T1000 (cell line): ENCODE results near the gene DERL3.

Experiments
- DNase-seq: peaks from one replicate; lab custom pipeline; 2025; ENCODE audit warnings: mixed read lengths; lab: John Stamatoyannopoulos, UW

The DERL3 gene

GRCh38 chr22:23831261-23831660 lies 7.5 kb downstream of the DERL3 start:
- DNase-seq, result no peak

DNA sequence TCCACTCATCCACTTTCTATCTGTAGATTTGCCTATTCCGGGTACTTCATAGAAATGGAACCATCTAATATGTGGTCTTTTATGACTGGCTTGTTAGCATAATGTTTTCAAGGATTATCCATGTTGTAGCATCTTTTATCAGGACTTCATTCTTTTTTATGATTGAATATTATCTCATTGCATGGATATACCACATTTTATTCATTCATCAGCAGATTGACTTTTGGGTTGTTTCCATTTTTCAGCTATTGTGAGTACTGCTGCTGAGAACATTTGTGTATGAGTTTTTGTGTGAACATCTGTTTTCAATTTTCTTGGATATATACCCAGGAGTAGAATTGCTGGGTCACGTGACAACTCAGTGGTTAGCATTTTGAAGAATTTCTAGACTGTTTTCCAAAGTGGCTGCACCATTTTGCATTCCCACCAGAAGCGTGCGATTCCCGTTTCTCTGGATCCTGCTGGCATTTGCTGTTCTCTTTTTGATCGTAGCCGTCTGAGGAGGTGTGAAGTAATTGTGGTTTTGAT lies 8.9 kb downstream of the DERL3 start:
- DNase-seq, result no peak

- DNase-seq, result no peak
Measured at GRCh38 chr22:23828800-23829680, 9.8 kb downstream of the DERL3 start.

- DNase-seq, result no peak
Measured at GRCh38 chr22:23827351-23827995, 11.3 kb downstream of the DERL3 start.

DNA sequence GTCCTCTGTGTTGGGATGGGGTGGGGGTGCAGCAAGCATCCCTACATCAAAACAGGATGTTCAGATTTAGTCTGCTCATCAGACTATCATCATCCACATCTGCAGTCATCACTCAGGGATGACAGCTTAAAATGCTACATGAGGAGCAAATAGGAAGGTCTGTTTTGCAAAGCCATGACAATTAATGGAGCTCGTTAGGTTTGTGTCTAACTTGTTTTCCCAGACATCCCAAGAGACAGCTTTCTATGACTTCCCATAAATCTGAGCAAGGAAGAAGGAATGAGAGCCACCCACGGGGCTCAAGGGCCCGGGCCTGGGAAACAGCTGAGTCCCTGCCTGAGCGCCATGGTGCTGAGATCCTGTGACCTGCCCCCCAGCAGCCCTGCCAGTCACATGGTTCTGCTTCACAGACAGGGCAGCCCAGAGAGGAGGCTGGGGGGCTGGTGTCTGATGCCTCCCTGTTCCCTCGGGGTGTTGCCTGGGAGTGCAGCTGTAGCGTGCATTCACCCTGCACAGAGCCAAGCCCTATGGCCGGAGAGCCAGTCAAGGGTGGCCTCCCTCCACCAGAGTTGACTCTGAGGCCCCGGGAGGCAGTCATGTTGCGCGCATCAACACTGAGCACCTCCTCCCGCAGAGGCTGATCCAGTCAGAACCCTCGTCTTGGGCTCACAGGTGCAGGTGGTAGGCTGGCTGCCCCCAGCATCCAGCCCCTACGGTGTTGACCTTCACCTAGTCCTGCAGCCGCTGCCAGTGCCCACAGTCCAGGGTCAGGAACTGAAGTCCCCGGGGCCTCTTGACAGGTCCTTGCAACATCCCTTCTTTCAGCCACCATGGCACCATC lies 12.1 kb downstream of the DERL3 start:
- no peak for DNase-seq

GRCh38 chr22:23825246-23825905 lies 13.4 kb downstream of the DERL3 start:
- DNase-seq, result no peak

GRCh38 chr22:23824476-23825245 lies 14.1 kb downstream of the DERL3 start:
- DNase-seq, result no peak

DNA sequence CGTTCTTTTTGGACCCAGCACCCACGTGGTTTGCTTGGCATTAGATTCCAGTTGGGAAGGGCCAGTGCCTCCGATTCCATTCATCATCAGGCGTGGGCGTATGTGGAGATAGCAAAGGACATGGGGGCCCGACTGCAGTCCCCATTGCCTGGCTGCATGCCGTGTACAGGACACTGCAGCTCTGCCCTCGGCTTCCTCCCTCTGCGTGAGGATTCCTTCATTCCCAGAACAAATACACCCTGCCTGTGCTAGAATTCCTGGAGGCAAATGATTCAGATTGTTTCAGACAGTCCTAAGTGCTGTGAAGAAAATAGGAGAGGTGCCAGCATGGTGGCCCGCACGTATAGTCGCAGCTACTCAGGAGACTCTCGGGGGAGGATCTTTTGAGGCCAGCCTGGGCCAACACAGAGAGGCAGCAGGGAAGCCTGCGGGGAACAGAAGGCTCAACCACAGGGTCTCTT lies 15.4 kb downstream of the DERL3 start:
- DNase-seq, result no peak

DNA sequence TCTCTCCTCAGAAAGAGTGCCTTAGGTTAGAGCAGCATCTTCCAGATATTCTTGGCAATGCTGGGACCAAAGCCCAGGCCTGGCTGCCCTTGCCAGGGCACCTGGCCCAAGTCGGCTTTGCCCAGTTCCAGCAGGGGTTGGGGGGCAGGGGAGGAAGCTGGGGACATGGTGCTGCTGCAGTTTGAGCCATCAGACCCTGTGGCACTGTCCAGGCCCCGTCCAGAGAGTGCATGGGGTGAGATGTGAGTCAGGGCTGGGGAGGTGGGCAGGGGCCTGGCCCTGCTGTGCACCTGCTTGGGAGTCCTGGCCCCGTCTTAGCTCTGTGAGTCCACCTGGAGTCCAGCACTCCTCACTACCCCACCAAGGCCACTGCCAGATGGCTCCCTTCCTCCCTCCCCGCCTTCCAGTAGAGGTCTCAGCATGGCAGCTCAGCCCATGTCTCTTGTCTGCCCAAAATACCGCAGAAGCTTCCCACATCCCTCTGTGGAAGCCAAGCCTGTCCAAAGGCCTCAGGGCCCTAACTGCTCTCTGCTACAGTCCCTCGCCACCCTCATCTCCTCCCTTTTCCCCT lies 16.6 kb downstream of the DERL3 start:
- DNase-seq, result no peak

DNA sequence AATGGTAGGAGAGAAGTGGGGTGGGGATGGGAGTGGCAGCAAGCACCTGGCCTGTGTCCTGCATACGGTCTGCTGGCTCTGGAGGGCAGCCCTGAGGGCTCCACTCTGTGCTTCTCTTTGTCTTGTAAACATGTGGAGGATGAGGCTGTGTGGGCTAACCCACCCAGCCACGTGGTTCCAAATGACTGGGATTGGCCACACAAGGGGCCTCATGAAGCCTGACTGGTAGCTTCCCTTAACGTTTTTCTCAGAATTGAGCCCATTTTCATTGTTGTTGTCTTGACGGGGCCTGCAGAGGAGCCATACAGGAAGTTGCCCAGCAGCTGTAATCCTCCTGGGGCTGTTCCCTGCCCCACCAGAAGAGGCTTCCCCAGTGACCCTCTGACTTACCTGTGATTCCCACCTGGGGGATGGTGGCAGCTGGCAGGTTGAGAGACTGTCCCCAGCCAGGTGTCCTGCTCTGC lies 18.0 kb downstream of the DERL3 start:
- no peak for DNase-seq

DNA sequence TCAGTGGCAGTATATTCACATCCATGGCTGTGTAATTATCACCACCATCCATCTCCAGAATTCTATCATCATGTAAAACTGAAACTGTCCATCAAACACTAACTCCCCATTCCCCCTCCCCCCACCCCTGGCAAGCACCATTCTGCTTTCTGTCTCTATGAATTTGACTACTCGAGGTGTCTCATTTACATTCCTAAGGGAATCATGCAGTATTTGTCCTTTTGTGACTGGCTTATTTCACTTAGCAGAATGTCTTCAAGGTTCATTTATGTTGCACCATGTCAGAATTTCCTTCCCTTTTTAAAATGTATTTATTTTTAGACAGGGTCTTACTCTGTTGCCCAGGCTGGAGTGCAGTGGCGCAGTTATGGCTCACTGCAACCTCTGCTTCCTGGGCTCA lies 20.3 kb downstream of the DERL3 start:
- no peak for DNase-seq

- no peak for DNase-seq
Measured at GRCh38 chr22:23817146-23817545, 21.7 kb downstream of the DERL3 start.

DNA sequence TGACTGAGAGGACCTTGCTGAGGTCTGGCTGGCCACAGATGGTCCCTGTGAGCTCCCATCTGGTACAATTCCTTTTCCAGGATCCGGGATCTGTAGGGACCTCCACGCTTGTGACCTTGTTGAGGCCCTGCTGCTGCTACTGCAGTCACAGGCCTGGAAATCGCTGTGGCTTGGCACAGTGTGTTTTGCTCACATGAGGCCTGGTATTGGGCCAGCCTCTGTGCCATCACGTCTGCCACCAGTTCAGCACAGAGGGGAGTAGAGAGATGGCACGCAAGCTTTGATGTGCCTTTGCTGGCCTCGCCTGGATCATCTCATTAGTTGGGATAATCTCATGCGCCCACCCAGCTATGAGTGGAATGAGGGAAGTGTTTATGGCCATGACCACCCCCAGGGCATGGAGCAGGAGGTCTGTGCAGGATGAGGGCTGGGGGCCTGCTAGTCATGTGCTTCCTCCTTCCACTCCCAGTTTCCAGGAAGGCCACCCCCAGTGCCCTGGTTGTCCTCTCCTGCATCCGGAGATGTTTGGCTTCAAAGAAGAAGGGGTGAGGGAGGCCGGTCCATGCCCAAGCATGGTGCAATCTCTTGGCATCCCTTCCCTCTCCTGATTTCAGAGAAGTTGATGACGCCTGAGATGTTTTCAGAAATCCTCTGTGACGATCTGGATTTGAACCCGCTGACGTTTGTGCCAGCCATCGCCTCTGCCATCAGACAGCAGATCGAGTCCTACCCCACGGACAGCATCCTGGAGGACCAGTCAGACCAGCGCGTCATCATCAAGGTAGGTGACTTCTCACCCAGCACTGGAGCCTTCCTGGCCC lies 22.4 kb downstream of the DERL3 start:
- DNase-seq, result no peak

DNA sequence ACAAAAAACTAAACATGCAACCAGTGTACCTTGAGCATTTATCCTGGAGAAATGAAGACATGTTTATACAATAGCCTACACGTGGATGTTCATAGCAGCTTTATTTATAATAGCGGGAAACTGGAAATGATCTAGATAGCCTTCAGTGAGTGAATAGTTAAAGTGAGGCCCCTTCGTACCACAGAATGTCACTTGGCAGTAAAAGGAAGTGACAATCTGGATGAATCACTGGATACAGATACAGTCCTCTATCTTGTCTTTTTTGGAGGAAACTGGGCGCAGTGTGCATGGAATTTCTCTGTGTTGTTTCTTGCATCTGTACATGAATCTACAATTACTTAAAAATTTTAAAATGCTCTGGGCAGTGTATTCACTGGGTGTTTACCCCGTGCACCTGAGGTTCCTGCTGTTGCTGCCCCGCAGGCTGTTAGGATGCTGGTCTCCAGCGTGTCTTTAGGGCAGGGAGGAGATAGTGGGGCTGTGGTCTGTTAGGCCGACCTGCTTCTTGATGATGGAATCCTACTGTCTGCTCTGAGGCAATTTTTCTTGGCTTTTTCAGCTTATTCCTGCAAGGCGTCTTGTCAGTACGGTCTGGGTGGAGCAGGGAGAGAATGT lies 23.2 kb downstream of the DERL3 start:
- DNase-seq, result no peak

DNA sequence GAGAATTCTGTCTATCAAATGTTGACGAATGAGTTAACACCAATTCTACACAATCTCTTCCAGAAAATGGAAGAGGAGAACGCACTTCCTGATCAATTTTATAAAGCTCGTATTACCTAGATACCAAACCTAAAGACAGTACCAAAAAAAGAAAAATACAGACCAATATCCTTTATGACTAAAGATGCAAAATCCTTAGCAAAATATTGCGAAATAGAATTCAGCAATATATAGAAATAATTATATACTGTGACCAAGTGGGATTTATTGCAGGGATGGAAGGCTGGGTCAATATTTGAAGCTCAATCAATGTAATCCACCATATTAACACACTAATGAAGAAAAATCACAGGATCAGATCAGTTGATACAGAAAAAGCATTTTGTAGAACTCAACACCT lies 26.4 kb downstream of the DERL3 start:
- DNase-seq, result no peak

- no peak for DNase-seq
Measured at GRCh38 chr22:23806837-23807236, 32.0 kb downstream of the DERL3 start.

DNA sequence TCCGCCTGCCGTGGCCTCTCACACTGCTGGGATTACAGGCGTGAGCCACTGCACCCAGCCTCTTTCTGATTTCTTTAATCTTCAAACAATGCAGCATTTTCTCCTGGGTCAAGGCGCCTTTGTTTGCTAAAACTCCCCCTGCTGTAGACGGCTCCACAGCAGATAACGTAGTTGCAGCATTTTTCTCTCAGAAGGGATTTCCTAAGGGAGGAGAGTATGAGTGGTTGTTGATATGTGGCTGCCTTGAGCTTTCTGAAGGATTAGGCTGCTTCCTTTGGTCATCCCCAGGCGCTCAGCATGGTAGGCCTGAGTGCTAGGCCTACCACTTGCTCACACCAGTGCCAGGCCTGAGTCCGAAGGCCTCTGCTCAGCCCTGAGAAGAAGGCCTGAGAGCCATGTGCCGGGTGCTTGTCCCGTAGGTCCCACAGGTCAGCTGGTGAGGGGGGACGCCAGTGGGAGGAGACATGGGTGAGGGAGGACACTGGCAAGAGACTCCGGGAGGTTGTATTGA lies 34.0 kb downstream of the DERL3 start:
- DNase-seq, result no peak

DNA sequence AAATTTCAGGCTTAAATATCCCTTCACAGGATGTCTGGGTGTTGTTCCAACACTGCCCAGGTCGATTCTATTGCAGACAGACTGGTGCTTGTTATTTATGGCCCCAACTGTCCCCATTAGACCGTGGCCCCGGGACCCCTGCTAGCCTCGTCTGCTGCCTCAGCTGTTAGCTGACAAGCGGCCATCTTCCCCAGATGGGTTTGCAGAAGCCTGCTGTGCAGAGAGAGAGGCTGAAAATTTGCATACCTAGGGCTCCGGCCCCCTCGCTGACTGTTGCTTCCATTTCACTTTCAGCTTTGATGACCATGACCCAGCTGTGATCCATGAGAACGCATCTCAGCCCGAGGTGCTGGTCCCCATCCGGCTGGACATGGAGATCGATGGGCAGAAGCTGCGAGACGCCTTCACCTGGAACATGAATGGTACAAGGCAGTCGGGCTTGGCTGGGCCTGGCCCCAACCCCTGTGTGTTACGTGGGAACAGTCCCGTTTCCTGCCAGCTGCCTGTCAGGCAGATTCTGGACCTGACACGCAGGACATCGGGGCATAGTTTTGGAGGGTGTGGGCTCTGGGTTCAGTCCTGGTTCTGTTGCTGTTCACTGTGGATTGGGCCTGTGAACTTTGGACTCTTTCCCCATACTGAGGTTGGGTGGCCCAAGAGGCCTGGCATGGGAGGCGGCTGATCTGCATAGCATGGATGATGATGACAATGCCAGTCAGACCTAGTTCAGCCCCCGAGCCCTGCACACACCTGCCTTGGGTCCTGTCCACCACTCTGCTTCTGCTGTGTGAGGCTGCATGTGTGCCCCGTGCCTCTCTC lies 35.6 kb downstream of the DERL3 start:
- DNase-seq, result no peak
